Gastrocnemius medialis (tissue), 4 donors: Measurements from ENCODE around the gene MMS22L. TPM values are rescaled to one million over a fixed set of nuclear protein-coding genes. Genes with fewer than 3 reads are reported as not detected.

Experiments used
- ATAC-seq, 2 donors: fragments of 150-250 bp; one replicate each; pipeline ENCODE4 v1.9.1; 2016
- DNase-seq, 2 donors: peaks; one replicate each; pipeline ENCODE4 v3.0.0-alpha.2; 2019
- H3K27ac ChIP-seq, 4 donors: fragments of 200-600 bp; sonication (generic); 1 replicate in 1 of 4; 2 replicates in 3 of 4; pipeline ENCODE4 v1.5.1; 2016 to 2018; ENCODE audit warnings: mild to moderate bottlenecking in 2 of 4, moderate library complexity in 1 of 4
- H3K27me3 ChIP-seq, 3 donors: fragments of 200-600 bp; sonication (generic) in 2 of 3; 1 replicate in 1 of 3; 2 replicates in 2 of 3; pipeline versions ENCODE4 v1.5.1 to v1.6.0; 2016 to 2019; ENCODE audit warnings: mild to moderate bottlenecking in 1 of 3, moderate library complexity in 1 of 3
- H3K36me3 ChIP-seq, 2 donors: fragments of 200-600 bp; sonication (generic) in 1 of 2; one replicate each; pipeline ENCODE4 v1.5.1; 2017 to 2018
- H3K4me1 ChIP-seq, 2 donors: fragments of 200-600 bp; sonication (generic) in 1 of 2; one replicate each; pipeline ENCODE4 v1.5.1; 2016 to 2017; ENCODE audit warnings: mild to moderate bottlenecking in 2 of 2
- H3K4me3 ChIP-seq, 4 donors: fragments of 200-600 bp; sonication (generic) in 3 of 4; 1 replicate in 1 of 4; 2 replicates in 3 of 4; pipeline ENCODE4 v1.5.1; 2016 to 2019; ENCODE audit warnings: mild to moderate bottlenecking in 2 of 4
- H3K9me3 ChIP-seq, 3 donors: fragments of 200-600 bp; sonication (generic) in 2 of 3; 1 replicate in 1 of 3; 2 replicates in 2 of 3; pipeline ENCODE4 v1.5.1; 2016 to 2019
- POLR2A ChIP-seq, 2 donors: fragments of 450-650 bp; IDR thresholded peaks; one replicate each; pipeline ENCODE4 v1.6.1; 2017; ENCODE audit warnings: antibody characterized with exemption in 2 of 2, mild to moderate bottlenecking in 2 of 2, moderate library complexity in 2 of 2
- in situ Hi-C, 4 donors: fragments of 200-750 bp; cut with MboI; loops; one replicate each; pipeline versions ENCODE4 v1.15.0 to v1.8.0; 2017; ENCODE audit warnings: low sequenced_read_pairs in 4 of 4
- intact Hi-C: fragments of 100-400 bp; cut with DNase I; formaldehyde crosslinking; loops from one replicate; pipeline ENCODE4 v1.15.1; 2023; ENCODE audit warnings: low total_unique reads
- total RNA-seq, 4 donors: library from RNA; depleted of rRNA; stranded (reverse); fragments of >200 nt; gene quantifications; one replicate each; pipeline versions ENCODE4 v1.1.0 to v1.2.3, GENCODE V29; 2016
- TF ChIP-seq, protein P1 (sequence below), 5 experiments: fragments of 450-650 bp in 3 of 5; fragments of 200-600 bp in 2 of 5; sonication (generic) in 2 of 5; IDR thresholded peaks in 4 of 5; conservative IDR thresholded peaks in 1 of 5; 1 replicate in 4 of 5; 2 replicates in 1 of 5; pipeline ENCODE4 v1.5.1; 2016 to 2019; ENCODE audit warnings: antibody characterized with exemption in 5 of 5, mild to moderate bottlenecking in 3 of 5, moderate library complexity in 3 of 5

Gene MMS22L
- total RNA-seq, 4 donors from 2014 or later, result 0.22 to 2.7 (median 2.3) TPM

- Histone ChIP-seq H3K36me3 (no peaks in the 10 kb centered on the region), H3K9me3 (no peaks in the 10 kb centered on the region), H3K4me3 (no peak overlapping the region), H3K27ac (no peak overlapping the region), H3K4me1 (no peaks in the 10 kb centered on the region), H3K27me3 (no peaks in the 10 kb centered on the region)
- TF ChIP-seq, protein P1, sequence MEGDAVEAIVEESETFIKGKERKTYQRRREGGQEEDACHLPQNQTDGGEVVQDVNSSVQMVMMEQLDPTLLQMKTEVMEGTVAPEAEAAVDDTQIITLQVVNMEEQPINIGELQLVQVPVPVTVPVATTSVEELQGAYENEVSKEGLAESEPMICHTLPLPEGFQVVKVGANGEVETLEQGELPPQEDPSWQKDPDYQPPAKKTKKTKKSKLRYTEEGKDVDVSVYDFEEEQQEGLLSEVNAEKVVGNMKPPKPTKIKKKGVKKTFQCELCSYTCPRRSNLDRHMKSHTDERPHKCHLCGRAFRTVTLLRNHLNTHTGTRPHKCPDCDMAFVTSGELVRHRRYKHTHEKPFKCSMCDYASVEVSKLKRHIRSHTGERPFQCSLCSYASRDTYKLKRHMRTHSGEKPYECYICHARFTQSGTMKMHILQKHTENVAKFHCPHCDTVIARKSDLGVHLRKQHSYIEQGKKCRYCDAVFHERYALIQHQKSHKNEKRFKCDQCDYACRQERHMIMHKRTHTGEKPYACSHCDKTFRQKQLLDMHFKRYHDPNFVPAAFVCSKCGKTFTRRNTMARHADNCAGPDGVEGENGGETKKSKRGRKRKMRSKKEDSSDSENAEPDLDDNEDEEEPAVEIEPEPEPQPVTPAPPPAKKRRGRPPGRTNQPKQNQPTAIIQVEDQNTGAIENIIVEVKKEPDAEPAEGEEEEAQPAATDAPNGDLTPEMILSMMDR (IDR thresholded peaks at IDR 0.05 in 4 of 5, conservative IDR thresholded peaks at IDR 0.05 in 1 of 5), result no peak
- TF ChIP-seq POLR2A (IDR thresholded peaks at IDR 0.05), result no peak
- no peak for ATAC-seq
- DNase-seq, result no peak
- in situ Hi-C loops, result no loop called here
- intact Hi-C loops, result no loop called here
These were observed 29.2 kb upstream of the MMS22L start for GRCh38 chr6:97312241-97312640.

- no peaks in the 10 kb centered on the region for H3K4me1 ChIP-seq
- H3K27ac ChIP-seq, result no peak overlapping the region
- intact Hi-C loops, result no loop called here
- no peaks in the 10 kb centered on the region for H3K36me3 ChIP-seq
- no peak for TF ChIP-seq POLR2A (IDR thresholded peaks at IDR 0.05)
- TF ChIP-seq, protein P1 (IDR thresholded peaks at IDR 0.05 in 4 of 5, conservative IDR thresholded peaks at IDR 0.05 in 1 of 5), result no peak
- no peaks in the 10 kb centered on the region for H3K27me3 ChIP-seq
- H3K9me3 ChIP-seq, result no peaks in the 10 kb centered on the region
- H3K4me3 ChIP-seq, result no peak overlapping the region
- DNase-seq (no peak), ATAC-seq (no peak)
- in situ Hi-C loops, result no loop called here
These were observed 23.7 kb upstream of the MMS22L start for GRCh38 chr6:97306544-97307320.

DNA sequence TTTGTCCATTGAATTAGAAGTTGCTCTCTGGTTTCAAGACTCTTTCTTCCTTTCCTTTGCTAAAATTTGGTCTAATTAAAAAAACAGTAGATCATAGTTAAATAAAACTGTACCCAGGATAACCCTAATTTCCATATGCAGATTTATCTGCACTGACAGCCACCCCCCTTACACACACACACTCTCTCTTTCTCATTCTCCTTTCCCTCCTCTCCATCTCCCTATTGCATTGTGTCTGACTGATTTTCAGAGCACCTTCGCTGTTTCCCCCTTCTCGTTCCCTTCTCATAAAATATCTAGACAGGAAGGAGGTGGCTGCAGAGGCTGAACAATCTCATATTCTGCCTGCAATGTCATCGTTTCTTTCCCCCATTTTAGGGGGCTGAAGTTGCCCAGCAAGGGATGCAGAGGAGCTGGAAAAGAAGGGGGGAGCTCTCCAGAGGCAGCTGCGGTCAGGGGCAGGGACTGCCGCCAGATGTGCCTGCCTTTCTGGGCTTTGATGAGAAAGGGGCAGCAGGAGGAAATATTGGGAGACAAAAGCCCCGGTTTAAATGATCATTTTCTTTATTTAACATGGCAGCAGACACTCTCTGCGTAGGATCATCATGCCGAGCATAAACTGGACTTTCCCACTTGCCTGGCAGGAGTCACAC lies 22.5 kb upstream of the MMS22L start:
- Histone ChIP-seq H3K36me3 (no peaks in the 10 kb centered on the region), H3K4me1 (no peaks in the 10 kb centered on the region), H3K9me3 (no peaks in the 10 kb centered on the region), H3K4me3 (no peak overlapping the region), H3K27ac (no peak overlapping the region), H3K27me3 (no peaks in the 10 kb centered on the region)
- intact Hi-C loops, result no loop called here
- ATAC-seq (no peak), DNase-seq (no peak)
- TF ChIP-seq, protein P1 (IDR thresholded peaks at IDR 0.05 in 4 of 5, conservative IDR thresholded peaks at IDR 0.05 in 1 of 5), result no peak
- no peak for TF ChIP-seq POLR2A (IDR thresholded peaks at IDR 0.05)
- in situ Hi-C loops, result no loop called here

- no peak for ATAC-seq
- intact Hi-C loops, result no loop called here
These were observed 21.7 kb upstream of the MMS22L start for GRCh38 chr6:97304701-97305100.

More at GRCh38 chr6:97304701-97305100, 21.7 kb upstream of the MMS22L start:
- TF ChIP-seq, protein P1 (IDR thresholded peaks at IDR 0.05 in 4 of 5, conservative IDR thresholded peaks at IDR 0.05 in 1 of 5), result no peak
- TF ChIP-seq POLR2A (IDR thresholded peaks at IDR 0.05), result no peak
- no peaks in the 10 kb centered on the region for H3K36me3 ChIP-seq
- no peak for DNase-seq
- no peak overlapping the region for H3K4me3 ChIP-seq
- H3K4me1 ChIP-seq, result no peaks in the 10 kb centered on the region
- H3K9me3 ChIP-seq, result no peaks in the 10 kb centered on the region
- in situ Hi-C loops, result no loop called here
- H3K27me3 ChIP-seq, result no peaks in the 10 kb centered on the region
- no peak overlapping the region for H3K27ac ChIP-seq
